Prostate gland (tissue), 2 donors: ENCODE data around the gene GEMIN2.

ENCODE experiments used
- CTCF ChIP-seq, 4 experiments: fragments of 200-600 bp in 2 of 4; fragments of 450-650 bp in 2 of 4; sonication (generic) in 2 of 4; IDR thresholded peaks; 1 replicate in 3 of 4; 2 replicates in 1 of 4; pipeline ENCODE4 v1.5.1; 2016 to 2019; ENCODE audit warnings: antibody characterized with exemption in 4 of 4, mild to moderate bottlenecking in 2 of 4, moderate library complexity in 2 of 4
- POLR2A ChIP-seq: fragments of 450-650 bp; IDR thresholded peaks from one replicate; pipeline ENCODE4 v1.6.1; 2016; ENCODE audit warnings: antibody characterized with exemption, mild to moderate bottlenecking

- no peak for TF ChIP-seq CTCF (IDR thresholded peaks at IDR 0.05)
- no peak for TF ChIP-seq POLR2A
Observed at GRCh38 chr14:39176263-39177167, 62.4 kb downstream of the GEMIN2 start.
